ENCODE measurements around the gene RTL9. TPM values are rescaled to one million over a fixed set of nuclear protein-coding genes. Genes with fewer than 3 reads are reported as not detected.
A peak's percentile ranks its signal among the peaks of the same experiment; 100 is the strongest.

The RTL9 gene
- total and polyA plus RNA-seq, 9 of the 15 experiments (the other 6 are each of a cell fraction or from before 2014, with no cell fraction given) = 0.04 to 0.35 (median 0.13) TPM; not detected in 1

GRCh38 chrX:110403441-110404238 lies 45.0 kb downstream of the RTL9 start:
- intact Hi-C loops (cut with micrococcal nuclease) = loop anchor here (2.0 to 5.0 kb wide), 2 partner anchors 41 to 85 kb away; partner anchors contain the start of gene AMMECR1
- no peaks in the 10 kb centered on the region for H3K36me3 ChIP-seq (ENCODE audit: control insufficient read depth, insufficient read depth, low read length)
- FAIRE-seq (no peak), DNase-seq (ENCODE audit: extremely low read depth in 1 of 4, low spot score in 3 of 4) (no peak), ATAC-seq (no peak)
- 64% methylated on average over 14 of the region's 15 CpGs for WGBS (ENCODE audit: insufficient coverage, low coverage, missing lambda C conversion rate)
- ChIA-PET POLR2A (interaction anchor here (0.6 to 1.4 kb wide), 3 partner anchors 82 to 493 kb away, joined by 3 to 4 read pairs (median 3); no protein-coding TSS in a partner anchor), CTCF (ENCODE audit: low intra/inter-chr PET ratio) (no interaction called here)
- no peaks in the 10 kb centered on the region for H4K20me1 ChIP-seq (replicated peaks; ENCODE audit: control insufficient read depth, insufficient read depth, low read length)
- in situ Hi-C loops (cut with MboI) = loop anchor here (10.0 to 25.0 kb wide), 3 partner anchors 79 to 679 kb away; no protein-coding TSS in a partner anchor
- no peaks in the 10 kb centered on the region for H3K9me1 ChIP-seq (ENCODE audit: control insufficient read depth, insufficient read depth, low read length)
- no TSS peak for BruUV-seq (replicated peaks)
- no peaks in the 10 kb centered on the region; the same call in 1 of the 2 replicates for H3K9me3 ChIP-seq (replicated peaks; ENCODE audit: control insufficient read depth, insufficient read depth, low read depth, low read length)
- peaks cover 14 to 48% of the 10 kb centered on the region in 2 experiments; a peak in 4 of 5 replicates for H3K4me1 ChIP-seq (replicated peaks in 1 of 2; ENCODE audit: control insufficient read depth in 2 of 2, insufficient read depth in 2 of 2, low read length in 2 of 2)
- H3K9ac ChIP-seq (ENCODE audit: insufficient read depth in 1 of 2, low read depth in 2 of 2, low read length in 2 of 2) = peak overlapping the region; percentile 8 to 25; a peak in 3 of 4 replicates
- no peaks in the 10 kb centered on the region for H3K27me3 ChIP-seq (ENCODE audit: control insufficient read depth in 2 of 2, insufficient read depth in 2 of 2, low read length in 2 of 2)
- no peak overlapping the region for H3K4me3 ChIP-seq
- no peaks in the 10 kb centered on the region for H3K79me2 ChIP-seq (ENCODE audit: control insufficient read depth, insufficient read depth, low read length)
- peak overlapping the region; percentile 50; the same call in 1 of the 2 replicates for H3K4me2 ChIP-seq (ENCODE audit: insufficient read depth, low read length)
- H3K27ac ChIP-seq (ENCODE audit: extremely low read depth, low read depth, low read length) = peak overlapping the region; percentile 31; the same call in 2 of the 3 replicates
- H2AFZ ChIP-seq (ENCODE audit: low read depth, low read length) = peak overlapping the region; percentile 73
- TF ChIP-seq MEIS2 (IDR thresholded peaks at IDR 0.05; ENCODE audit: partially characterized antibody) (peak; percentile 18), U2AF1 (optimal IDR thresholded peaks at IDR 0.05; ENCODE audit: low read depth, low read length) (no peak)

- in situ Hi-C loops (cut with MboI) = loop anchor here (10.0 to 25.0 kb wide), 3 partner anchors 80 to 680 kb away; no protein-coding TSS in a partner anchor
- WGBS (ENCODE audit: insufficient coverage, low coverage, missing lambda C conversion rate) = 80% methylated on average over 6 of the region's 6 CpGs
- ATAC-seq = no peak
Measured at GRCh38 chrX:110404376-110404775, 45.7 kb downstream of the RTL9 start.

More at GRCh38 chrX:110404376-110404775, 45.7 kb downstream of the RTL9 start:
- no peaks in the 10 kb centered on the region for H3K36me3 ChIP-seq (ENCODE audit: control insufficient read depth, insufficient read depth, low read length)
- H3K9me1 ChIP-seq (ENCODE audit: control insufficient read depth, insufficient read depth, low read length) = no peaks in the 10 kb centered on the region
- H3K27ac ChIP-seq (ENCODE audit: extremely low read depth, low read depth, low read length) = no peak overlapping the region; the same call in 2 of the 3 replicates
- H4K20me1 ChIP-seq (replicated peaks; ENCODE audit: control insufficient read depth, insufficient read depth, low read length) = no peaks in the 10 kb centered on the region
- H3K4me1 ChIP-seq (replicated peaks in 1 of 2; ENCODE audit: control insufficient read depth in 2 of 2, insufficient read depth in 2 of 2, low read length in 2 of 2) = peaks cover 20 to 55% of the 10 kb centered on the region in 2 experiments; a peak in 4 of 5 replicates
- POLR2A ChIA-PET = no interaction called here
- H3K27me3 ChIP-seq (ENCODE audit: control insufficient read depth in 2 of 2, insufficient read depth in 2 of 2, low read length in 2 of 2) = no peaks in the 10 kb centered on the region
- intact Hi-C loops (cut with micrococcal nuclease) = loop anchor here (5.0 kb wide), 1 partner anchor 42 kb away; no protein-coding TSS in a partner anchor
- H3K79me2 ChIP-seq (ENCODE audit: control insufficient read depth, insufficient read depth, low read length) = no peaks in the 10 kb centered on the region
- H2AFZ ChIP-seq (ENCODE audit: low read depth, low read length) = peak overlapping the region; percentile 73
- DNase-seq (ENCODE audit: extremely low read depth in 1 of 4, low spot score in 3 of 4) (no peak), FAIRE-seq (no peak)
- no peak overlapping the region for H3K4me2 ChIP-seq (ENCODE audit: insufficient read depth, low read length)
- TF ChIP-seq HNRNPUL1 (IDR thresholded peaks at IDR 0.05; ENCODE audit: low read length) (no peak), NFE2 (IDR thresholded peaks at IDR 0.05; ENCODE audit: low read depth) (no peak), CEBPB (tag; IDR thresholded peaks at IDR 0.05) (no peak), PRMT5 (CRISPR knock-in tag; IDR thresholded peaks at IDR 0.05) (no peak), CBX2 (IDR thresholded peaks at IDR 0.05; ENCODE audit: insufficient read depth, low read length, poor library complexity, severe bottlenecking) (no peak), SMAD1 (IDR thresholded peaks at IDR 0.05; ENCODE audit: low read depth, low read length, partially characterized antibody) (no peak), PRPF4 (IDR thresholded peaks at IDR 0.05; ENCODE audit: insufficient read depth, low read depth, low read length, poor library complexity, severe bottlenecking) (no peak), ZNF699 (CRISPR knock-in tag; IDR thresholded peaks at IDR 0.05; ENCODE audit: insufficient replicate concordance) (no peak), ZFPM2 (CRISPR knock-in tag; IDR thresholded peaks at IDR 0.05) (no peak), ZNF695 (CRISPR knock-in tag; IDR thresholded peaks at IDR 0.05) (no peak), ZEB2 (IDR thresholded peaks at IDR 0.05) (no peak)
- H3K9me3 ChIP-seq (replicated peaks; ENCODE audit: control insufficient read depth, insufficient read depth, low read depth, low read length) = no peaks in the 10 kb centered on the region
- BruUV-seq (replicated peaks) = no TSS peak
- CTCF ChIA-PET (ENCODE audit: low intra/inter-chr PET ratio) = no interaction called here
- H3K9ac ChIP-seq (ENCODE audit: insufficient read depth in 1 of 2, low read depth in 2 of 2, low read length in 2 of 2) = no peak overlapping the region; a peak in 1 of 4 replicates
- H3K4me3 ChIP-seq = no peak overlapping the region

Data from K562 (cell line).